GM12865 (cell line): Measurements from ENCODE around the gene SEMA3F.
A peak's percentile ranks its signal among the peaks of the same experiment; 100 is the strongest.

Experiments used
- DNase-seq: peaks from one replicate; pipeline ENCODE4 v3.0.0; 2010; ENCODE audit warnings: low read depth
- H3K4me3 ChIP-seq: 2 replicates; pipeline ENCODE4 v1.5.1; 2011; ENCODE audit warnings: mild to moderate bottlenecking, low read depth, low read length, control low read depth
- CTCF ChIP-seq: IDR thresholded peaks from 2 replicates; pipeline ENCODE4 v1.5.1; 2011; ENCODE audit warnings: low read length, control low read depth, low read depth, inconsistent platforms; ENCODE audit not compliant: insufficient read depth; ENCODE audit errors: missing control alignments

Gene SEMA3F

GRCh38 chr3:50147447-50147846 lies 7.7 kb upstream of the SEMA3F start:
- TF ChIP-seq CTCF, result no peak
- DNase-seq, result no peak
- no peak overlapping the region for H3K4me3 ChIP-seq

- no peak overlapping the region for H3K4me3 ChIP-seq
- TF ChIP-seq CTCF, result no peak
- DNase-seq, result no peak
Measured at GRCh38 chr3:50147861-50148260, 7.3 kb upstream of the SEMA3F start.

GRCh38 chr3:50150404-50150750 lies 4.7 kb upstream of the SEMA3F start:
- no peak overlapping the region for H3K4me3 ChIP-seq
- TF ChIP-seq CTCF, result no peak
- DNase-seq, result no peak

- DNase-seq, result no peak
- TF ChIP-seq CTCF, result no peak
- H3K4me3 ChIP-seq, result no peak overlapping the region
Measured at GRCh38 chr3:50150863-50151686, 4.0 kb upstream of the SEMA3F start.

GRCh38 chr3:50151728-50152127 lies 3.4 kb upstream of the SEMA3F start:
- no peak for DNase-seq
- no peak for TF ChIP-seq CTCF

GRCh38 chr3:50153782-50154475 lies 1.2 kb upstream of the SEMA3F start:
- no peak for TF ChIP-seq CTCF
- no peak for DNase-seq
- no peak overlapping the region for H3K4me3 ChIP-seq

More at GRCh38 chr3:50151728-50152127, 3.4 kb upstream of the SEMA3F start:
- no peak overlapping the region for H3K4me3 ChIP-seq

GRCh38 chr3:50154476-50154839 lies 666 bp upstream of the SEMA3F start:
- peak overlapping the region; percentile 27 for H3K4me3 ChIP-seq
- peak; percentile 22 for TF ChIP-seq CTCF
- peak; percentile 12 for DNase-seq
